H54 (cell line): ENCODE measurements around the gene OSBPL6.
"Not testable (repeated sequence)": the region's sequence is repeated elsewhere in the genome, so short reads cannot be mapped to it uniquely, and the experiment has no call there.

Source experiments
- DNase-seq: peaks from one replicate; pipeline ENCODE4 v3.0.0; 2011; ENCODE audit warnings: low spot score, mixed read lengths; ENCODE audit not compliant: insufficient read length
- FAIRE-seq: peaks from 3 replicates; lab custom pipeline; 2011; peaks lifted over from hg19 to GRCh38; lab: Jason Lieb, UNC
- POLR2A ChIP-seq: IDR thresholded peaks from 2 replicates; pipeline ENCODE4 v1.6.1; 2011; ENCODE audit warnings: low read depth, mild to moderate bottlenecking, low read length

The OSBPL6 gene

DNA sequence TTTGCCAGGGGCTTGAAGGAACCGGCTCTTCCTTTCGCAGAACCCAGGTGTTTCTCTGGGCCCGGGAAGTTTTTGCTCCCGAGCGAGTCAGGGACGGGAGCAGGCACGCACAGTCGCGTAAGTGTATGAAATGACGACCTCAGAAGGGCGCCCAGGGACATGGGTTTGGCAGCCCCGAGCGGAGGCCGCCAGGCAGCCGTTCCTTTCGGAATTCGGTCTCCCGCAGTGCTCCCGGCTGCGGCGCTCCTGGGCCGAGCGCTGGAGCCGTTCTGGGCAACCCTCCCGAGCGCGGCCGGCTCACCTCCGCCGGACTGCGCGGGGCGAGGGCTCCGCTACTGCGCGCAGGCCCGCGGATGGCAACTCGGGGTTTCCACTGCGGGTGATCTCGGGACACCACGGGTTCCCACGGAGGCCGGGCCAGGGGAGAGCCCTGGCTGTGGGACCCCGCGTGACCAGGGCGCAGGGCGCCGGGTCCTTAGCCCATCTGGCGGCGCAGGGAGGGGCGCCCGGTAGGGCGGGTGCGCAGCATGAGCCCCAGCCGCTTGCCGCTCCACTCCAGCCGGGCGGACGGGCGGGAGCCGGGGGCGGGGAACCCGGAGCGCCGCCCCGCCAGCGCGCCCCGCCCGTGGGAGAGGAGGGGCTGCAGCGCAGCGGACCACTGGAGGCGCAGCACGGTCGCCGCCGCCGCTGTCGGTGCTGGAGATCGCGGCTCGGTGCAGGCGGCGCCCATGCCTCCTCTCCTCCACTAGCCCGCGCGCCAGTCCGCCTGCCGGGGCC is at the start of gene OSBPL6:
OSBPL6 (plus strand) TSS at position 690 of the 777 bp plus-strand sequence. CDS start 111,673 bp downstream, outside the sequence.
- DNase-seq (peak; percentile 74), FAIRE-seq (peak; percentile 41)
- peak; percentile 83 for TF ChIP-seq POLR2A

DNA sequence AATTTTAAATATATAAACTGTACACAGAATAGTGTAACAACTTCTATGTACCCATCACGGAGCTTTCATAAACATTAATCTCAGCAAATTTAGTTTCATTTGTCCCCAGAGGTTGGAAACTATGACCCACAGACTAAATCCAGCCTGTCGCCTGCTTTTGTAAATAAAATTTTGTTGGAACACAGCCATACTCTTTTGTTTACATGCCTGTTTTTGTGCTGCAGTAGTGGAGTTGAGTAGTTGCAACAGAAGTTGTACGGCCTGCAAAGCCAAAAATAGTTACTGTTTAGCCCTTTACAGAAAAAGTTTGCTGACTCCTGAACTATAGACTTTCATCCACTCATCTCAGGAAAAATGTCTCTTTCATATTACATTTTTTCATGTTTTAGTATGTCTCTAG is 42.3 kb upstream of the OSBPL6 start:
- TF ChIP-seq POLR2A = no peak
- no peak for FAIRE-seq
- no peak for DNase-seq

DNA sequence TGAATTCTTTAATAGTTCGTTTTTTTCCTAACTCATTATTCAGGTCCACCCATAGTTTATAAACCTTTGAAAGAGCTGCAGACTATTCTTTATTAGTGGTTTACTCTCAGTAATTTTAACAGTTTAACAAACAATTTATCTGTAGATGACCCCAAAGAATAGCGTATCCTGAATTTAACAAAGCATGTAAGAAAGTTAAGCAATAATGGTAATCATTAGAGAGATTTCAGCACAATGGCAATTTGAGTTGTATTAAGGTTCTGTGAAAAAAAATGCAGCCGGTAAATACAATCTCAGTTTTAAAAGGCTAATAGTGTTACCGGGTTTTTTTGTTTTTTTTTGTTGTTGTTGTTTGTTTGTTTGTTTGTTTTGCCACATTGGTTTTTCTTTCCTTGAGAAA is 41.8 kb upstream of the OSBPL6 start:
- DNase-seq (no peak), FAIRE-seq (no peak)
- TF ChIP-seq POLR2A = no peak

DNA sequence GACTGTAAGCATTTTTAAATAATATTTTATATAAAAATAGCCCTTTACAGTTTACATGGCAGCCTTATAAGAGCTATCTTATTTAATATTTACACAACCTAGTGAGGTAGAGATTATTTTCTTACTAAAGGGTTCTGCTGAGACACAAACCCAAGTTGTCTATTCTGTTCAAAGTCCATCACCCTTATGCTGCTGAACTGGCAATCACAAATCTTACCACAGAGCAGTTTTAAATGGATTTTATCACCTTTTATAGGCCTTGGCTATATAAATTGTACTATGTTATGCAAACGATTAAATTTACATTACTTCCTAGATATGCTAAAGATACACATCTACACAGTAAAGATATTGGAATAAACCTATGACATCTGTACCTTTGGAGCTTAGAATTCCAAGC is 41.3 kb upstream of the OSBPL6 start:
- DNase-seq (no peak), FAIRE-seq (no peak)
- TF ChIP-seq POLR2A = no peak

DNA sequence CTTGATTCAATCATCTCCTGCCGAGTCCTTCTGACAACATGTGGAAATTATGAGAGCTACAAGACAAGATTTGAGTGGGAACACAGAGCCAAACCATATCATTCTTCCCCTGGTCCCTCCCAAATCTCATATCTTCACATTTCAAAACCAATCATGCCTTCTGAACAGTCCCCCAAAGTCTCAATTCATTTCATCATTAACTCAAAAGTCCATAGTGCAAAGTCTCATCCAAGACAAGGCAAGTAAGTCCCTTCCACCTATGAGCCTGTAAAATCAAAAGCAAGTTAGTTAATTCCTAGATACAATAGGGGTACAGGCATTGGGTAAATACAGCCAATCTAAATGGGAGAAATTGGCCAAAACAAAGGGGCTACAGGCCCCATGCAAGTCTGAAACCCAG is 40.4 kb upstream of the OSBPL6 start:
- DNase-seq, FAIRE-seq: not testable (repeated sequence)

DNA sequence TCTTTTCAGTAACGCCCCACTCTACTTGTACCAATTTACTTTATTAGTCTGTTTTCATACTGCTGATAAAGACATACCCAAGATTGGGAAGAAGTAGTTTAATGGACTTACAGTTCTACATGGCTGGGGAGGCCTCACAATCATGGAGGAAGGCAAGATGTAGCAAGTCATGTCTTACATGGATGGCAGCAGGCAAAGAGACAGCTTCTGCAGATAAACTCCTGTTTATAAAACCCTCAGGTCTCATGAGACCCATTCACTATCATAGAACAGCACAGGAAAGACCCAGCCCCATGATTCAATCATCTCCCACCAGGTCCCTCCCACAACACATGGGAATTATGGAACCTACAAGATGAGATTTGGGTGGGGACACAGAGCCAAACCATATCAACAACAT is 38.8 kb upstream of the OSBPL6 start:
- FAIRE-seq (no peak), DNase-seq (no peak)
- TF ChIP-seq POLR2A = no peak

DNA sequence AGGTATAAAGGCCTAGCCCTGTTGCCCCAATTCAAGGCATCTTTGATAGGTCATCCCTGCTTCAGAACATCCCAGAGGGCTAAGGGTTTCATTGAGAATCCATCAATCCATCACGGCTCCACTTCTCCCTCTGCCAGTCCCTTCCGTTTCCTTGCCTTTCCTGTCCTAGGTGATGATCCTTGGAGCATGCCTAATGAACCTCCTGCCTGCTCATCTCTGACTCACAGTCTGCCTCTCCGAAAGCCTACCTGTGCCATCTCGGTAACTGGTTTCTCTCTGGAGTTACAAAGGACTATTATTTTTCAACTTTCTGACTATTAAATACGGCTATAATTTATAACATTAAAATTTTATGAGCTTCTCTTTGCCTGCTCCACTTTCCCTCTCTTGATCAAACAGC is 36.7 kb upstream of the OSBPL6 start:
- no peak for FAIRE-seq
- no peak for TF ChIP-seq POLR2A
- no peak for DNase-seq

DNA sequence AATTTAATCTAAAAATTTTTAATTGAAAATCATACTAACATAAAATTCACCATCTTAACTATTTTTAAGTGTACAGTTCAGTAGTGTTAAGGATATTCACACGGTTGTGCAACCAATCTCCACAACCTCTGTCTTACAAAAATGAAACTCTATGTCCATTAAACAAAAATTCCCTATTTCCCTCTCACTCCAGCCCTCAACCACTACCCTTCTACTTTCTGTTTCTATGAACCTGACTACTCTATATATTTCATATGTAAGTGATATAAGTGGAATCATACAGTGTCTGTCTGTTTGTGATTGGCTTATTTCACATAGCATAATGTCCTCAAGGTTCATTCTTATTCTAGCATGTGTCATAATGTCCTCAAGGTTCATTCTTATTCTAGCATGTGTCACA is 34.3 kb upstream of the OSBPL6 start:
- FAIRE-seq = no peak

DNA sequence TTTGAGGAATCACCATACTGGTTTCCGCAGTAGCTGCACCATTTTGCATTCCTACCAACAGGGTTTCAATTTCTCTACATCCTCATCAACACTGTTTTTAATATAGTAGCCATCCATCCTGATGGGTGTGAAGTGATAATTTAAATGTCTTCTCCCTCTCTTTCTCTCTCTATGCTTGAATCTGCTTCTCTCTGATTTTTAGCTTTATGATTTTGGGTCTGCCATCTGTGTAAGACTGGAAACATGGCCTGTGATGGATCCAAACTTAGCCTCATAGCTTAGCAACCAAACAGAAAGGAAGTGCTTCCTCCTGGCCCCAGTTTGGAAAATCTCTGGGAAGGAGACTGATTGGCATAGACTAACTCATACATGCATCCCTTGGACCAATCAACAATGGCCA is 33.7 kb upstream of the OSBPL6 start:
- DNase-seq (no peak), FAIRE-seq (no peak)
- TF ChIP-seq POLR2A = no peak

More for the DNA sequence above, 34.3 kb upstream of the OSBPL6 start:
- no peak for DNase-seq
- TF ChIP-seq POLR2A = no peak

DNA sequence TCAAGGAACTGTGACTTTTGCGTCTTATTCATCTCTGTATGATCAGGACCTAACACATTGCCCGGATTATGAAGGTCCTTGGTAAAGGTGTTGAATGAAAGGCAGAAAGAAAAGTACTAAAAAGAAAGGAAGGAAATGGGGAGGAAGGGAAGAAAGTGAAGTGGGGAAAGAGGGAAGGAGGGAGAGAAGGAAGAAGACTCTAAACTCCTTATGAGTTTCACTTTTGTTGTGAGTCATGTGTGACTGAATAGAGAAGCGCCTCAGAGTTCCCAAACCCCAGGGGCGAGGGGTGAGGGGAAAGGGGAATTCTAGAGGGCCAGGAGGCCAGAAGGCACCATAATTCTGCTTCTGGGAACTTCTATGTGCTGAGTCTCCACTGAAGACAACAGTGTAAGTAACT is 30.9 kb upstream of the OSBPL6 start:
- no peak for TF ChIP-seq POLR2A
- DNase-seq (no peak), FAIRE-seq (peak; percentile 84)

DNA sequence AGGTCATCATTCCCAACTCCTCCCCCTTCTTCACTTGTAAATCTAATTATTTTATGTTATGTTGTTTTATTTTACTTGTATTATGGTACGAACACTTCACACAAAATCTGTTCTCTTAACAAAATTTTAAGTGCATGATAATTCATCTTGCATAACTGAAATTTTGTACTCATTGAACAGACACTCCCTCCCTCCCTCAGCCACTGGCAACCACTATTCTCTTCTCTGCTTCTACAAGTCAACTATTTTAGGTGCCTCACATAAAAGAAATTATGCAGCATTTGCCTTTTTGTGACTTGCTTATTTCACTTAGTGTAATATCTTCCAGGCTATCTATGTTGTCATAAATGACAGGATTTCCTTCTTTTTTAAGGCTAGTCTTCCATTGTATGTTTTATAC is 30.4 kb upstream of the OSBPL6 start:
- TF ChIP-seq POLR2A = no peak
- no peak for DNase-seq

DNA sequence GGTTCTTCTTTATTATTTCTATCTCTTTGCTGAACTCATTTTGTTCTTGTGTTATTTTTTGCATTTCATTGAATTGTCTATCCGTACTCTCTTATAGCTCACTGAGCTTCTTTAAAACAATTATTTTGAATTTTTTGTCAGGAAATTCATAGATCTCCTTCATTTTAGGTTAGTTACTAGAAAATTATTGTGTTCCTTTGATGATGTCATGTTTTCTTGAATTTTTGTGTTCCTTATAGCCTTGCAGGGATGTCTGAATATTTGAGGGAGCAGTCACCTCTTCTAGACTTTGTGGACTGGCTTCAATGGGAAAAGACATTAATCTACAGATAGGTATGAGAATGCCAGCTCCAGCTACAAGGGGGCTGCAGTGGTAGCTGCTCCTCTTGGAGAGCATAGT is 20.7 kb upstream of the OSBPL6 start:
- DNase-seq = no peak
- TF ChIP-seq POLR2A = no peak
- FAIRE-seq = no peak

More for the DNA sequence above, 30.4 kb upstream of the OSBPL6 start:
- no peak for FAIRE-seq

DNA sequence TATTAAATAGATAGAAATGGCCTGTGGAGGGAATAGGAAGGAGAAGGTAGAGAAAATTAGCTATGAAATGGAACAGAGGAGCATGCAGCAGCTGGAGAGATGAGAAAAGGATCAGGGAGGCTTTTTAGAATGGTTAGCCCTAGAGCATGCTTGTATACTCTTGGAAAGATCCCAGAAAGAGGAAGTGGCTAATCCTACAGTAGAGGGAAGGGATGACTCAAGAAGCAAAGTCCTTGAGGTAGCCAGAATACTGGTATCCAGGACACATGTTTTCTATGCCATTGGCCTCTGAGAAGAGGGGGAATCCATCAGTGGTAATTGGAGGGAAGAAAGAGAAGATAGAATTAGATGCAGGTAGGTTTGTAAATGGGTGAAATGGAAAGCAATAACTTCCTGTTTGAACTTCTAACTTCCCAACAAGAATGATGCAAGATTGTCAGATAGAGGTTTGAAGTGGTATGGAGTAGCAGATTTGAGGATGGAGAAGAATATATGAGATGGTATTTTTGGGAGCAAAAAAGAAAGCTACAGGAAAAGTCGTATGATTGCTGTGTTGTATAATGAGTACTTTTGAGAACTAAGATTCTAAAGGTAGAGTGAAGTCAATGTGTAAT is 17.1 kb upstream of the OSBPL6 start:
- no peak for DNase-seq
- no peak for TF ChIP-seq POLR2A
- FAIRE-seq = peak; percentile 96

DNA sequence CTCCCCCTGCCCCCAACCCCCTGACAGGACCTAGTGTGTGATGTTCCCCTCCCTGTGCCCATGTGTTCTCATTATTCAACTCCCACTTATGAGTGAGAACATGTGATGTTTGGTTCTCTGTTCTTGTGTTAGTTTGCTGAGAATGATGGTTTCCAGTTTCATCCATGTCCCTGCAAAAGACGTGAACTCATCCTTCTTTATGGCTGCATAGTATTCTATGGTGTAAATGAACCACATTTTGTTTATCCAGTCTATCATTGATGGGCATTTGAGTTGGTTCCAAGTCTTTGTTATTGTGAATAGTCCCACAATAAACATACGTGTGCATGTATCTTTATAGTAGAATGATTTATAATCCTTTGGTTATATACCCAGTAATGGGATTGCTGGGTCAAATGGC is 13.7 kb upstream of the OSBPL6 start:
- DNase-seq, FAIRE-seq: not testable (repeated sequence)

DNA sequence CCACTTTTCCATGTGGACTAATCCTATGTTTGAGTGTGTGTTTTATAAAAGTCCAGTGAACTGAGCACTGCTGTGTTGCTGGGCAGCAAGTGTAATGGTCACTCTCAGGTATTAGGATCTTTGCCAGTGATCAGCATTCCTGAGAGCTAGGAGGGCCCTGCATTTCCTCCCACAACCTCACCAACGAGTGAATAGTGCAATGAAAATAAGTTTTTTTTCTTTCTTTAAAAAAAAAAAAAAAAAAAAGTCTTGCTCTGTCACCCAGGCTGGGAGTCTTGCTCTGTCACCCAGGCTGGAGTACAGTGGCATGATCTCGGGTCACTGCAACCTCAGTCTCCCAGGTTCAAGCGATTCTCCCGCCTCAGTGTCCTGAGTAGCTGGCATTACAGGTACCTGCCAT is 6.5 kb upstream of the OSBPL6 start:
- FAIRE-seq (no peak), DNase-seq (no peak)
- TF ChIP-seq POLR2A = no peak
